Stimulated activated CD4-positive, alpha-beta T cell treated with anti-CD3 and anti-CD28 coated beads, Interleukin-2, amount 100 ng/mL, for 24 hours (primary cell): ENCODE results near the gene TGFBI.
A peak's percentile ranks its signal among the peaks of the same experiment; 100 is the strongest.

Experiments
- DNase-seq, 2 donors: peaks; one replicate each; pipeline ENCODE4 v3.0.0-alpha.2; 2020

The TGFBI gene

GRCh38 chr5:136028782-136029742 lies at the start of gene TGFBI:
TSS of gene TGFBI (plus strand) at chr5:136028988. CDS start at chr5:136029056, 68 bp downstream.
- DNase-seq = peak in 1 of 2 donors; percentile 27

GRCh38 chr5:135978993-135979392 lies 49.8 kb upstream of the TGFBI start:
- DNase-seq = no peak

- DNase-seq = no peak
Observed at GRCh38 chr5:135979510-135979909, 49.3 kb upstream of the TGFBI start.

GRCh38 chr5:135980620-135981019 lies 48.2 kb upstream of the TGFBI start:
- no peak for DNase-seq

- no peak for DNase-seq
Observed at GRCh38 chr5:135985951-135986350, 42.8 kb upstream of the TGFBI start.

- no peak for DNase-seq
Observed at GRCh38 chr5:135986401-135986800, 42.4 kb upstream of the TGFBI start.

- no peak for DNase-seq
Observed at GRCh38 chr5:135986891-135987401, 41.8 kb upstream of the TGFBI start.

- no peak for DNase-seq
Observed at GRCh38 chr5:135988546-135988945, 40.2 kb upstream of the TGFBI start.

GRCh38 chr5:135989686-135990085 lies 39.1 kb upstream of the TGFBI start:
- no peak for DNase-seq

GRCh38 chr5:135990528-135991255 lies 38.1 kb upstream of the TGFBI start:
- DNase-seq = no peak

- no peak for DNase-seq
Observed at GRCh38 chr5:135991429-135991828, 37.4 kb upstream of the TGFBI start.

GRCh38 chr5:135993335-135993879 lies 35.4 kb upstream of the TGFBI start:
- no peak for DNase-seq

GRCh38 chr5:135993880-135994636 lies 34.7 kb upstream of the TGFBI start:
- DNase-seq = no peak

- no peak for DNase-seq
Observed at GRCh38 chr5:135995976-135996375, 32.8 kb upstream of the TGFBI start.

GRCh38 chr5:135996611-135997010 lies 32.2 kb upstream of the TGFBI start:
- DNase-seq = no peak

GRCh38 chr5:135997673-135998335 lies 31.0 kb upstream of the TGFBI start:
- no peak for DNase-seq

GRCh38 chr5:135998889-135999288 lies 29.9 kb upstream of the TGFBI start:
- DNase-seq = no peak

GRCh38 chr5:135999406-136000139 lies 29.2 kb upstream of the TGFBI start:
- no peak for DNase-seq

GRCh38 chr5:136000147-136000546 lies 28.6 kb upstream of the TGFBI start:
- DNase-seq = no peak

- DNase-seq = no peak
Observed at GRCh38 chr5:136000932-136001331, 27.9 kb upstream of the TGFBI start.

- DNase-seq = no peak
Observed at GRCh38 chr5:136001466-136001981, 27.3 kb upstream of the TGFBI start.
